Activated T-cell treated with anti-CD3 and anti-CD28 coated beads for 1 hour (primary cell): ENCODE data around the gene NKRF.
A peak's percentile ranks its signal among the peaks of the same experiment; 100 is the strongest.
"Not testable (repeated sequence)": the region's sequence is repeated elsewhere in the genome, so short reads cannot be mapped to it uniquely, and the experiment has no call there.

Experiments used
- DNase-seq: peaks from one replicate; pipeline ENCODE4 v3.0.0-alpha.2; 2020; ENCODE audit warnings: low read depth

NKRF gene

GRCh38 chrX:119606280-119607017 is at the start of gene NKRF:
Gene NKRF, minus strand, starts transcription at chrX:119606424.
- DNase-seq = peak; percentile 86

GRCh38 chrX:119655125-119655524 is 48.9 kb upstream of the NKRF start:
- peak; percentile 18 for DNase-seq

DNA sequence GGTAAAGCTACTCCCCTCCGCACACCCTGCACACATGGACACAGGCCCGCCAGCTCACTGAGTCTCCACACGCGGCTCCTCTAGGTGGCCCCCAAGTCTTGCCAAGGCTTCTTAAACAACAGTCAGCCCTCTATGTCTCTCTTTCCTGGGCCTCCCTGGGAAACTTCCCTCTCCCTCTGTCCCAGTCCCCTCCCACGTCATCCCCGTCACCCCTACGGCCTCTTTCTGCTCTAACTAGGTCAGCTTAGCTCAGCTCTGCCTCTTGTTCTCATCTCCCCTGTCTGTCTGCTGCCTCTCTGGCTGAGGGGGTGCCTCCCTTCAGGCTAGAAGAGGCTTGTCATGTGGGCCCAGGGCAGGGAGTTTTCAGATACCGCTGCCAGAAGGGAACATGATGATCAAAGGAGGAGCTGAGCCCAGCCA is 47.9 kb upstream of the NKRF start:
- DNase-seq = no peak

GRCh38 chrX:119648421-119648775 is 42.2 kb upstream of the NKRF start:
- DNase-seq = no peak

DNA sequence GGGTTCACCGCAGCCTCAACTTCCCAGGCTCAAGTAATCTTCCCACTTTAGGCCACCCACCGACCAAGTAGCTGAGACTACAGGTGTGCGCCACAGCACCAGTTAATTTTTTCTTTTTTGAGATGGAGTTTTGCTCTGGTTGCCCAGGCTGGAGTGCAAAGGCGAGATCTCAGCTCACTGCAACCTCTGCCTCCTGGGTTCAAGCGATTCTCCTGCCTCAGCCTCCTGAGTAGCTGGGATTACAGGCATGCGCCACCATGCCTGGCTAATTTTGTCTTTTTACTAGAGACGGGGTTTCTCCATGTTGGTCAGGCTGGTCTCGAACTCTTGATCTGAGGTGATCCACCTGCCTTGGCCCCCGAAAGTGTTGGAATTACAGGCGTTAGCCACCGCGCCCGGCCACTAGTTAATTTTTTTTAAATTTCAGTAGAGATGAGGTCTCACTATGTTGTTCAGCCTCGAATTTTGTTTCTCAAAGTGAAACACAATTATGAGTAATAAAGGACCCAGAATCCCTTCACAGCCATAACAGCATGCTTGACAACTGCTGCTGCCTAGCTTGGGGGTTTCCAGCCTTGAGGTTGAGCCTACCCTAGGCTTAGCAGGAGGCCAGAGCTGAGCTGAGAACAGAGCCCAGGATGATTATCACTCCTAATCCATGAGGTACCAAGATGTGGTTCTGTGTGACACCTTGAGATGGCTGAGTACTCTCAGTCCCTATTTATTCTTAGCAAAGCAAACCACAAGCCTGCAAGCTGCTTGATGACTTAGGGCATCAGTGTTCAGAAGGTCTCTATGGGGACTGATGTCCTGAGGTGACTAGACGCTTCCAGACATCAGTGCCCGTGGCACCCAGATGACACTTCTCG is 41.6 kb upstream of the NKRF start:
- peak; percentile 7 for DNase-seq

DNA sequence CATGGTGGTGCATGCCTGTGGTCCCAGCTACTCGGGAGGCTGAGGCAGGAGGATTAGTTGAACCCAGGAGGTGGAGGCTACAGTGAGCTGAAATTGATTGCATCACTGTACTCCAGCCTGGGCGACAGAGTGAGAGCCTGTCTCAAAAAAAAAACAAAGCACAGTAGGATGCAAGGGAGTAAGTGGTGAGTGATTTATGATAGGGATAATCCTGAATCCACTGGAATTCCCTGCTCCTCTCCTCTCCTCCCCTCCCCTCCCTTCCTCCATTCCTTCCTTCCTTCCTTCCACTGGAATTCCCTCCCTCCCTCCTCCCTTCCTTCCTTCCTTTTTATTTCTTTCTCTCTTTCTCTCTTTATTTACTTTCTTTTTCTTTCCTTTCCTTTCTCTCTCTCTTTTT is 40.9 kb upstream of the NKRF start:
- DNase-seq = no peak

DNA sequence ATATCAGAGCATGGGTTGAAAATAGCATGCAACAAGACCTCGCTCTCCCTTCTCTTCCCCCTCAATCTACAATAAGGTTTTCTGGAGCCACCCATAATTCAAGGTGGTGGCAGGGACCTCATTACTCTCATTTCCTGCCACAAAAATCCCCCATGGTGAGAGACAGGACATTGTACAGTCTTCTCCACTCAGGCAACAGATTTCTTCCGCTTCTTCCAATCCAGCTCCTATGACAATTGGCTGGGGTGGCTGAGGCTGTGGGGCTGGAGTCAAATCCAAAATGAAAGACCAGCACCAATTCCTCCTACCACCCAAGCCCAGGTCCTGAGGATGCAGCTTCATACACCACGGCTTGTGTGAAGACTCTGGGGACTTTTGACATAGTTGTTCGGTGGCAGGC is 40.3 kb upstream of the NKRF start:
- no peak for DNase-seq

GRCh38 chrX:119643696-119644095 is 37.5 kb upstream of the NKRF start:
- DNase-seq = no peak

- no peak for DNase-seq
Observed at GRCh38 chrX:119640731-119641170, 34.5 kb upstream of the NKRF start.

DNA sequence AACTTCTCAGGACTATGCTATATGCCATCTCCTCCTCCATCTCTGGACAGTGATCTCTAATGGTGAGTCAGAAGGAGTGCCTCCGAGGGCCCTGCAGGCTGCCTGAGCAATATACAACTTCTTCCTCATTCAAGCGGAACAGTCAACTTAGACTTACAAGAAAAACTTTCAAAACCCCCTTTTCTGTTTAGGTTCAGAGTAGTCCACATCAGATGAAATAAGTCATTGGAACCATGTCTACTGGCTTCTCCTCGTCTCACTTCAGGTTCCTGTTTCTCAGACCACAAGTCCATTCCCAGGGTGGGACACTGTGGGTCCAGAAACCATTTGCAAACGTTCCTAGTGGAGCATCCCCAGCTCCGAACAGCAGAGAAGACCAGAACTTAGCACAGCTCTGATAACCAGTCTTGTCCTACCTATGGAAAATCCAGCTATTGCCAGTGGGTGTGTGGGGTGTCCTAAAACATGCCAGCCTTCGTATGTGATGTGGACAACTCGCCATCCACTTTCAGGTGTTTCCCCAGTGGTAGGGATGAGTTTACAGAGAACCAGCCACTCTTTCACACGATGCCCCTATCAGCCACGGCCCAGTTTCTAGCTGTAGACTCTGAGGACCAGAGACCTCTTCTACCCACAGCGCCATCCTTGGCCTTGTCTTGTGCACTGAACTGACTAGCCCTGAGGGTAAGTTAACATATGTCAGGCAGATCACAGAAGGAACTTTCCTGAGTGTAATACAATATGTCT is 32.7 kb upstream of the NKRF start:
- no peak for DNase-seq

DNA sequence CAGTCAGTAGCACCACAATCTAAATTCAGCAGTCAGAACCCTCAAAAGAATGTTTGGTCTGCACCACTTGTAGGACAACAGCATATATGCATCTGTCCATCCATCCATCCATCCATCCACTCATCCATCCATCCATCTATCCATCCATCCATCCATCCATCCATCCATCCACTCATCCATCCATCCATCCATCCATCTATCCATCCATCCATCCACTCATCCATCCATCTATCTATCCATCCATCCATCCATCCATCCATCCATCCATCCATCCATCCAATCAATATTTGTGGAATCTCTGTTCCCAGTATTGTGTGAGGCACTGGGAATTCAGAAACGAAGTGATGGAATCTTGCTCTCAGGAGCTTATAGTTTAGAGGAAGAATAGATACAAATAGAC is 31.2 kb upstream of the NKRF start:
- not testable (repeated sequence) for DNase-seq

- no peak for DNase-seq
Observed at GRCh38 chrX:119636419-119636818, 30.2 kb upstream of the NKRF start.

- no peak for DNase-seq
Observed at GRCh38 chrX:119635799-119636198, 29.6 kb upstream of the NKRF start.

- DNase-seq = no peak
Observed at GRCh38 chrX:119635179-119635578, 29.0 kb upstream of the NKRF start.

DNA sequence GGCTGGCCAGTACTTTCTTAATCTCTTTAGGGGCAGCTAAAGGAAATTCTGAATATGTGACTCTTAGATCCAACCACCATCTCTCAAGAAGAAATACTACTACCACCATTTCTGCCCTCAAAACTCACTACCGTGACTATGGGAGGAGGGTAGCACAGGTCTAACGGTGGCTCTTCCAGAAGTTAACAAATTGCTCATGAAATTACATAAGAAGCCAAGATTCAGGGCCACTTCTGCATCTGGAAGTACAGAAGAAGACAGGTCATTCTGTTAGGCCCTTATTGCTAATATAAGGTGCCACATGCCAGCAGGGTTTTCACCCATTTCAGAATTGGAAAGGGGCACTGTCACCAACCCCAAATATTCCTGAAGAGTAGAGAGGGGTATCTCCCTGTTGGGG is 19.6 kb upstream of the NKRF start:
- DNase-seq = no peak

DNA sequence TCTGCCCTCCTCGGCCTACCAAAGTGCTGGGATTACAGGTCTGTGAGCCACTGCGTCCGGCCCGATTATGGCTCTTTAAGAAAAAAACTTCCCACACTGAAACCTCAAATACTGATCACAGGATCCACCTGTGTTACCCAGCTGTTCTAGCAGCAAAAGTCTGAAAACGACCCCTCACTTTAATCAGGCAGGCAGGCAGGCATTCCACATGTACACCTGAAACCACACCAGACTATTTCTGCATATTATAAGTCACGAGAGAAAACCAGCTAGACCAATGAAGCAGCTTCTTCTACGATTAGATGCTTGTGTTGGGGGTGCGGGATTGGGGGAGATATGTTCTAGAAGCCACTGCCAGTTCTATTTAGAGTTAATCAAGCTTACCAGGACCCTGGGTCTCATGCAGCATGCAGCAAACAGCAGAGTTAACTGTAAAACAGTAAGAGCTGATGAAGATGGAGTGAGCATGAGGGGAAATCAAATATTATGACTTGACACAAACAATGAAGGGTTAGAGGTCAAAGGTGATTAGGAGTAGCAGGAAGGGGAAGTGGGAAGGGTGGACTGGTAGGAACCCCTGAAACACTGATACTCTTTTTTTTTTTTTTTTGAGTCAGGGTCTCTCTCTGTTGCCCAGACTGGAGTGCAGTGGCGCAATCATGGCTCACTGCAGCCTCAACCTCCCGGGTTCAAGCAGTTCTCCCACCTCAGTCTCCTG is 18.9 kb upstream of the NKRF start:
- no peak for DNase-seq

GRCh38 chrX:119624417-119624816 is 18.2 kb upstream of the NKRF start:
- DNase-seq = no peak

DNA sequence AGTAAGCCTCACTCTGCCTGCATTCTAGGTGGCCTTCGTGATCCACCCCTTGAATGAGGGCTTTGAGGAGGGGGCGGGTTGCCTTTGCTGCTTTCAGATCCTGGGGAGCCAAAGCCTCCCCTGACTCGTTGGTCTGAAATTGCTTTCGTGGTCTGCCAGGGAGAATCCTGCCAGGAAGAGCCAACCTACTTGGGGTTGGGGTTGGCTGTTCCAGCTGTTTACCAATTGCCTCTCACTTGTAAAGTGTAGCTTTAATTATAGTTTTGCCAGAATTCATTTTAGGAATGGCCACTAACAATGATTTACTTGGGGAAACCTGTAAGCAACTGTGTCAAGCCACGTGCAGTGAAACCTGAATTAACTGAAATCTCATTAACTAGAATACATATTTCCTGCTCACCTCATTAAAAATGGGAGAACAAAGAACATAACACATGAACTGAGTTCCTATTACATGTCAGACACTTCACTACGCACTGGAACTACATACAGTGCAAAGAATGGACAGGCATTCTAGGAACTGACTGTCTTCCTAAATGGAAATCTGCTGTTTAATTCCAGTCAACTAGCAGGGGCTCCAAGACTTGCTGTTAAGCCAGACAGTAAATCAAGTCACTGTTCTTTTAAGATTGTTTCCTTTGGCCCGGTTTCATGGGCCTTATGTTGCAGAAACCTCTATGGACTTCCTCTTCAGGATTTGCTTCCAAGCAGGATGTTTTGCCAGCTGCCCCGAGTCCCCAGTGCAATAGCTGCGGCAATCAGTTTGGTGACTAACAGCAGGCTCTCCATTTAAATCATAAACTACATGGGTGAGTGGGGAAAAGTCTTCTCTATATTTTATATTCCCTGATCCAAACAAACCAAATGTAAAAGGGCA is 16.4 kb upstream of the NKRF start:
- DNase-seq = no peak

- DNase-seq = no peak
Observed at GRCh38 chrX:119618439-119618838, 12.2 kb upstream of the NKRF start.

- DNase-seq = no peak
Observed at GRCh38 chrX:119617517-119618164, 11.4 kb upstream of the NKRF start.

- DNase-seq = no peak
Observed at GRCh38 chrX:119614776-119615175, 8.6 kb upstream of the NKRF start.
